Muscle of leg (tissue), 9 donors: Measurements from ENCODE around the gene ZNF318. TPM values are rescaled to one million over a fixed set of nuclear protein-coding genes. Genes with fewer than 3 reads are reported as not detected.

ENCODE experiments used
- polyA plus RNA-seq, 8 donors: library from polyadenylated mRNA; unstranded; fragments of 120-200 nt; gene quantifications; one replicate each; pipeline versions ENCODE4 v1.2.1 to v1.2.3, GENCODE V29; 2013; ENCODE audit warnings: inconsistent platforms in 1 of 8, low replicate concordance in 1 of 8; ENCODE audit not compliant: insufficient read length in 8 of 8, insufficient read depth in 1 of 8
- total RNA-seq: library from RNA; stranded (reverse); fragments of 120-200 nt; gene quantifications from one replicate; pipeline ENCODE4 v1.2.4, GENCODE V29; 2013

The ZNF318 gene
- total and polyA plus RNA-seq, 9 donors, result 9.4 to 17.3 (median 13.0) TPM

Other genes starting within 250 kb of the ZNF318 start
- gene SRF, start 198.4 kb downstream of the ZNF318 start, total RNA-seq, result 21.9 TPM
- 10 to 100 TPM; 41.3 to 58.5 (median 48.0) TPM for gene SRF, start 198.4 kb downstream of the ZNF318 start, polyA plus RNA-seq
- 16.8 TPM for gene CUL9, start 187.5 kb downstream of the ZNF318 start, total RNA-seq
- 10 to 100 TPM; 11.8 to 23.9 (median 19.9) TPM for gene CUL9, start 187.5 kb downstream of the ZNF318 start, polyA plus RNA-seq
- 20.1 TPM for gene DNPH1, start 140.2 kb downstream of the ZNF318 start, total RNA-seq
- 10 to 100 TPM; 24.1 to 32.0 (median 27.7) TPM for gene DNPH1, start 140.2 kb downstream of the ZNF318 start, polyA plus RNA-seq
- gene TTBK1, start 126.2 kb downstream of the ZNF318 start, total RNA-seq, result under 0.01 TPM
- gene TTBK1, start 126.2 kb downstream of the ZNF318 start, polyA plus RNA-seq, result under 1 TPM; 0.04 to 0.17 (median 0.05) TPM
- gene SLC22A7, start 71.4 kb downstream of the ZNF318 start, total RNA-seq, result not detected
- under 1 TPM in 2 of 8 donors, not detected in 6; 0.13 to 0.53 TPM for gene SLC22A7, start 71.4 kb downstream of the ZNF318 start, polyA plus RNA-seq
- 1.1 TPM for gene CRIP3, start 60.8 kb downstream of the ZNF318 start, total RNA-seq
- gene CRIP3, start 60.8 kb downstream of the ZNF318 start, polyA plus RNA-seq, result 1 to 10 TPM in 6 of 8 donors, under 1 TPM in 2; 0.64 to 2.6 (median 1.5) TPM
- 10.7 TPM for gene ABCC10, start 57.9 kb upstream of the ZNF318 start, total RNA-seq
- gene ABCC10, start 57.9 kb upstream of the ZNF318 start, polyA plus RNA-seq, result 10 to 100 TPM; 13.1 to 22.0 (median 14.9) TPM
- 2.0 TPM for gene DLK2, start 85.9 kb upstream of the ZNF318 start, total RNA-seq
- gene DLK2, start 85.9 kb upstream of the ZNF318 start, polyA plus RNA-seq, result 1 to 10 TPM; 1.7 to 3.5 (median 2.4) TPM
- 15.9 TPM for gene TJAP1, start 107.9 kb upstream of the ZNF318 start, total RNA-seq
- 10 to 100 TPM; 19.4 to 31.4 (median 25.9) TPM for gene TJAP1, start 107.9 kb upstream of the ZNF318 start, polyA plus RNA-seq
- 0.22 TPM for gene LRRC73, start 140.7 kb upstream of the ZNF318 start, total RNA-seq
- under 1 TPM; 0.11 to 0.27 (median 0.15) TPM for gene LRRC73, start 140.7 kb upstream of the ZNF318 start, polyA plus RNA-seq
- 59.5 TPM for gene YIPF3, start 147.3 kb upstream of the ZNF318 start, total RNA-seq
- gene YIPF3, start 147.3 kb upstream of the ZNF318 start, polyA plus RNA-seq, result 10 to 100 TPM; 80.7 to 98.0 (median 91.2) TPM
- 21.1 TPM for gene POLR1C, start 147.4 kb upstream of the ZNF318 start, total RNA-seq
- 10 to 100 TPM; 16.7 to 22.2 (median 19.2) TPM for gene POLR1C, start 147.4 kb upstream of the ZNF318 start, polyA plus RNA-seq
- 17.2 TPM for gene XPO5, start 206.4 kb upstream of the ZNF318 start, total RNA-seq
- 10 to 100 TPM; 21.5 to 38.2 (median 25.5) TPM for gene XPO5, start 206.4 kb upstream of the ZNF318 start, polyA plus RNA-seq
- gene POLH, start 206.5 kb upstream of the ZNF318 start, total RNA-seq, result 8.2 TPM
- 10 to 100 TPM in 7 of 8 donors, 1 to 10 TPM in 1; 8.1 to 15.3 (median 12.0) TPM for gene POLH, start 206.5 kb upstream of the ZNF318 start, polyA plus RNA-seq